HG03457 (cell line): Measurements from ENCODE around the gene ZNF106.

Experiments
- ATAC-seq: cut with Tn5 transposase; IDR thresholded peaks from one replicate; pipeline ENCODE4 v1.9.1; 2021; ENCODE audit warnings: moderate number of reproducible peaks; ENCODE audit not compliant: unreplicated experiment

ZNF106 gene

GRCh38 chr15:42409011-42409410, 81.9 kb downstream of the ZNF106 start:
- no peak for ATAC-seq

DNA sequence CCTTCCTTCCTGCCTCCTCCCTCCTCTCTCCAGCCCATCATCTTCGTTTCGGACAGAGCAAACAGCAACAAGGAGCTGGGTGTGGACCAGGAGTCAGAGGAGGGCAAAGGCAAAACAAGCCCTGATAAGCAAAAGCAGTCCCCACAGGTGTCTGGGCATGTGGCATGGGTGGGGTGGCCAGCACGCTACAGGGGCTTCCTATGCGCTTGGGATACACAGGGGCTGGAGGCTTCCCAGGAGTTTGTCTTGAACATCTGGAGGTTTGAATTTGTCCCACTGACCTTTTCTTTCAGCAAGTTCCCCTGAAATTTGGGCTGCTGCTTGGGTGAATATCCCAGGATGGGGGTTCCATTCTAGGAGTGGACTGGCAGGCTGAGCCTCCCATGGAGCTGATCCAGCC, 82.8 kb downstream of the ZNF106 start:
- ATAC-seq = no peak

DNA sequence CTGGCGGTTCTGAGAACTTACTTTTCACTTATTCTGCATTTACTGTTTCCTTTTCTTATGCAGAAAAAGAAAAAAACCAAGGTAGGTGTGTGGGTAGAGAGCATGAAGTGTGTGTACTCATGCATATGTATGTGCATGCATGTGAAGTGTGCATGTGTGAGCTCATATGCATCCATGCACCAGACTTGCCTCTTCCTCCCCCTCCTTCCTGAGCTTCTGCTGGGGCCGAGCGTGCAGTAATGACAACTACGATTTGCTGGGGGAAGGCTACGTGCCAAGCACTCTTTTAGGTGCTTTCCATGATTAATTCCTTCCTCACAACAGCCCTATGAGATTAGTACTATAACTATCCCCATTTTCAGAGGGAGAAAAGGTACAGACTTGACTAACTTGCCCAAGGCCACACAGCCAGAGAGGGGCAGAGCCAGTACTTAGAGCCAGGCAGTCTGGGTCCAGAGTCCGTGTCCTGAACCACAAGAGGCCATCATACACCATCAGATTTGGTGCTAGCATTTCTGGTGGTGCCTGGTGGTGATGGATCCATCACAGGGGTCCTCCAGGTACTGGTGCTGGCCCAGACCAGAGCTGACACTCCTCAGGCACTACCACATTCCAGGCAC, 85.0 kb downstream of the ZNF106 start:
- no peak for ATAC-seq

- no peak for ATAC-seq
Observed at GRCh38 chr15:42404461-42405235, 86.3 kb downstream of the ZNF106 start.

GRCh38 chr15:42403389-42403788, 87.6 kb downstream of the ZNF106 start:
- ATAC-seq = no peak

DNA sequence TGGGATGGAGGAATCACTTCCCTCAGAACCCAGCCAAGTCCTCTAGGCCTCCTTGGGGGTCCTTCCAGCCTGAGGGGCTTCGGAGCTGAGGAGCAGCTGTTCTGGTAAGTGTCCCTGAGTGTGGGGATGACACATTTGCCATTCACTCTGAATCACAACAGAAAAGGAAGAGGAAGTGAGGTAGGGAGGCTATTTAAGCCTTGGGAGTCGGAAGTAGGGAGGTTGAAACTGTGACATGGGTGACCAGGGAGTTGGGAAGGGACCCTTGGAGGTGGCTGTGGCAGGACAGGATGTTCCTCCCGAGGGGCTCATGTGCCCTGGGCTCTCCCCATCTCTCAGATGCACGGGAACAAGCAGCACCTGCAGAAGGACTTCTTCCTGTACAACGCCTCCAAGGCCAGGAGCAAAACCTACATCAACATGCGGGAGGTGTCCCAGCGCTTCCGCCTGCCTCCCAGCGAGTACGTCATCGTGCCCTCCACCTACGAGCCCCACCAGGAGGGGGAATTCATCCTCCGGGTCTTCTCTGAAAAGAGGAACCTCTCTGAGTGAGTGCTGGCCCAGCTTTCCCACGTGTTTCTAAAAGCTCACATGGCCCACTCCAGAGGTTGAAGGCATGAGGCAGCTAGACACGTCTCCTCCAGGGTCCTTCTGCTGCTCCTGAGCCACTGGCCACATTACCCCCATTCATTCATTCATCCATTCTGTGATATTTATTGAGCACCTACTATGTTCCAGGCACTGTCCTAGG, 88.3 kb downstream of the ZNF106 start:
- no peak for ATAC-seq

GRCh38 chr15:42401544-42402454, 89.1 kb downstream of the ZNF106 start:
- no peak for ATAC-seq

DNA sequence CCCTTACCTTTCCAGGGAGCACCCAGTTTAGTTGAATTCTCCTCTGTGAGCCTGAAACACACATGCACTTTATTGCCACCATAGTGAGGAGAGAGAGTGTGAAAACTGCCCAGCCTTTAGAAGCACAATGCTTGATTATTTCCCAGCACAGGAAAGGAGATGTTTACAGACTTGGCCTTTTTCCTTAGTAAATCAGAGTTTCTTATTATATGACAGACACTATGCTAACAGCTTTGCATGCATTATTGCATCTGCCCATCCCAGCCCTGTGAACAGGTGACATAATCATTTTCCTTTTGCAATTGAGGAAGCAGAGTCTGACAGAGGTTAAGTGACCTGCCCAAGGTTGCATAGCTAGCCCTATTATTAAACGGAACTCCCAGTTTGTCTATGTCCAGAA, 95.1 kb downstream of the ZNF106 start:
- no peak for ATAC-seq

GRCh38 chr15:42394106-42394505, 96.8 kb downstream of the ZNF106 start:
- ATAC-seq = no peak

DNA sequence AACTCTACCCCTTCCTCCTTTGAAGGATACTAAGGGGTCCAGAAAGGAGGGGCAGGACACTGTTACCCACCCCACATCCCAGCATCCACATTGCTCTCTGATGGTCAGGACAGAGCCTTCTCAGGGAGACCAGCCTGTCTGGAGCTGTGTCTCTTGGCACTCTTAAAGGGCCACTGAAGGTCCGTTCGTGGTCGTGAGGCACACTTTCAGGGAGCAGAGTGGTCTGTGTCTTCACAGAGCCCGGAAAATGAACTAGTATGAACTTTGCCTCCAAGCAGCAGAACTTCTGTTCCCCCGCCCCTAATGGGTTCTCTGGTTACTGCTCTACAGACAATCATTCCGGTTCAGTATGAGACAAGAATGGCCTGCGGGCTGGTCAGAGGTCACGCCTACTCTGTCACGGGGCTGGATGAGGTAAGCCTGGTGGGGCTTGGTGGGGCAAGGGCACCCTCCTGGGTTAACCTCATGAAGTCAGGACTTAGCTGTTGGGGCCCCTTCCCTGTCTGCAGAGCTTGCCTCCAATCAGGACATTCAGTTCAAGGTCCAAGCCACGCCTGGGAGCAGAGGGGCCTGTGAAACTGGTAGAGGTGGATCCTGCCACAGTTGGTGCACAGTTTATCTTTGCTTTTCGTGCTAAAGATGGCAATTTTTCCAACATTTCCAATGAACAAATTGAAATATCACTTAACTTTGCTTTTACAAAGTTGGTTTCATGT, 98.5 kb downstream of the ZNF106 start:
- ATAC-seq = no peak

GRCh38 chr15:42387603-42388002, 103.3 kb downstream of the ZNF106 start:
- ATAC-seq = no peak

- ATAC-seq = no peak
Observed at GRCh38 chr15:42385980-42386700, 104.8 kb downstream of the ZNF106 start.

- ATAC-seq = no peak
Observed at GRCh38 chr15:42385206-42385979, 105.5 kb downstream of the ZNF106 start.

GRCh38 chr15:42384597-42384996, 106.3 kb downstream of the ZNF106 start:
- no peak for ATAC-seq

- no peak for ATAC-seq
Observed at GRCh38 chr15:42378011-42378410, 112.9 kb downstream of the ZNF106 start.

DNA sequence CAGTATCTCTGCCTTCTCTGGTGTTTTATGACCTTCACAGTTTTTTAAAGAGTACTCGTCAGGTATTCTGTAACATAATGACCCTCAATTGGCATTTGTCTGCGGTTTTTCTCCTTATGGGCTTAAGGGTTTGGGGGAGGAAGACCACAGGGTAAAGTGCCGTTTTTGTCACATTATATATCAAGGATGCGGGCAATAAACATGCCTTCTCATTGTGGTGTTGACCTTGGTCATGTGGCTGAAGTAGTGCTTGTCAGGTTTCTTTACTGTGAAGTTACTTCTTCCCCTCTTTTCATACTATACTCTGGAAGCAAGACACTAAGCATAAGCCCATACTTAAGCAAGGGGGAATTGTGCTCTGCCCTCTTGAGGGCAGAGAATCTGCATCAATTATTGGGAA, 115.0 kb downstream of the ZNF106 start:
- ATAC-seq = no peak

- ATAC-seq = no peak
Observed at GRCh38 chr15:42375252-42375651, 115.7 kb downstream of the ZNF106 start.

DNA sequence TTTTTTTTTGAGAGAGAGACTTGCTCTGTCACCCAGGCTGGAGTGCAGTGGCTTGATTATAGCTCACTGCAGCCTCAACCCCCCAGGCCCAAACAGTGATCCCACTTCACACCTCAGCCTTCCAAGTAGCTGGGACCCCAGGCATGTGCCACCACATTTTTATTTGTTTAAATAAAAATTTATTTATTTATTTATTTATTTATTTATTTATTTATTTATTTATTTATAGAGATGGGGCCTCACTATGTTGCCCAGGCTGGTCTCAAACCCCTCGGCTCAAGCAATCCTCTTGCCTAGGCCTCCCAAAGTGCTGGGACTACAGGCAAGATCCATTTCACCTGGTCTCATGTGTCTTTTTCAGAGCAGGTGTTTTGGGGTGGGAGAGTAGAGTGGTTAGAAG, 116.1 kb downstream of the ZNF106 start:
- no peak for ATAC-seq

GRCh38 chr15:42373936-42374335, 117.0 kb downstream of the ZNF106 start:
- no peak for ATAC-seq
